Measurements from ENCODE around the gene SYNGR1.

The SYNGR1 gene

GRCh38 chr22:39428597-39429071, 78.8 kb downstream of the SYNGR1 start:
- no peak for DNase-seq (ENCODE audit: low read depth in 3 of 3, low spot score in 1 of 3)

- DNase-seq (ENCODE audit: low read depth in 3 of 3, low spot score in 1 of 3), result no peak
Measured at GRCh38 chr22:39429186-39429585, 79.4 kb downstream of the SYNGR1 start.

DNA sequence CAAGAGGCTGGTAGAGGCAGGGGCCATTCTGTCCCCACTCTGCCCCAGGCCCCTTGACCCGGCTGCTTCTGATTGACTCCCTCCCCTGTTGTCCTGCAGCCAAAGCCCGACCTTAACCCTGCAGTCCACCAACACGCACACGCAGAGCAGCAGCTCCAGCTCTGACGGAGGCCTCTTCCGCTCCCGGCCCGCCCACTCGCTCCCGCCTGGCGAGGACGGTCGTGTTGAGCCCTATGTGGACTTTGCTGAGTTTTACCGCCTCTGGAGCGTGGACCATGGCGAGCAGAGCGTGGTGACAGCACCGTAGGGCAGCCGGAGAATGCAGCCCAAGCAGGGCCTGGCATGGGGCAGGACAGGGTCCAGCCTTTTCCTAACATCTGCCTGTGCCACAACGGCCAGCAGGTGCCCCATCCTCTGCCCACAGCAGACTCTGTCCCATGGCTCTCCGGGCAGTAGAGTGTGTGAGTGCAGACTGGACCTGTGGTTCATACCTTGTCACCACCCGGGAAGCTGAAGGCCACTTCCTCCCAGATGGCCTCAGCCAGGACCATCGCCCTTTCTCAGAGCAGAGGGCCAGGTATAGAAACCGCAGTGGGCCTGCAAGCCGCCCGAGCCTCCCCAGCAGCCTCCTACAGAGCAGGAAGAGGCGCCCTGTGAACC, 80.3 kb downstream of the SYNGR1 start:
- no peak for DNase-seq (ENCODE audit: low read depth in 3 of 3, low spot score in 1 of 3)

DNA sequence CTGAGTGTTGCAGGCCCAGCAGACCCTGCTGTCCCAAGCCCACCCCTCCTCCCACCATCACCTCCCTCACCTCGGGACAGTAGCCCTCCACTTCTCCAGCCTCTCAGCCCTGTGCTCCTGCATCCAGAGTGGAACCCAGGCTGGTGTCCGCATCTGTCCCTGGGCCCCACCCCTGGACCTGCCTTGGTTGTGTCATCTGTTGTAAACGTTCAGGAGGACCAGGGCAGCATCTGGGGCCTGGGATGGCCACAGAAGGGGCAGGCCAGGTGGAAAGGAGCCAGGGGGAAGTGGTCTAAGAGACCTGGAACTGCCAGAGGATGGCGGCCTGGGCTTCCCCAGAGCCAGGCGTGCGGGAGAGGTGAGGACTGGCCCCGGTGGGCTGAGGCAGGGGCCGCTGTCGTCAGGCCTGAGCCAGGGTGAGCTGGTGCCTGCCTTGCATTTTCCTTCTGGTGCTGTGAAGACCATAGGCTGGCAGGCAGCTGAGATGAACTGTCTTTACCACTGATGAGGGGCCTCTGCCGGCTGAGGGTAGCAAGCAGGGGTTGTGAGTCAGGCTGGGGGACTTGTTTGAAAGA, 80.9 kb downstream of the SYNGR1 start:
- DNase-seq (ENCODE audit: low read depth in 3 of 3, low spot score in 1 of 3), result no peak

GRCh38 chr22:39431216-39431801, 81.5 kb downstream of the SYNGR1 start:
- DNase-seq (ENCODE audit: low read depth in 3 of 3, low spot score in 1 of 3), result no peak

DNA sequence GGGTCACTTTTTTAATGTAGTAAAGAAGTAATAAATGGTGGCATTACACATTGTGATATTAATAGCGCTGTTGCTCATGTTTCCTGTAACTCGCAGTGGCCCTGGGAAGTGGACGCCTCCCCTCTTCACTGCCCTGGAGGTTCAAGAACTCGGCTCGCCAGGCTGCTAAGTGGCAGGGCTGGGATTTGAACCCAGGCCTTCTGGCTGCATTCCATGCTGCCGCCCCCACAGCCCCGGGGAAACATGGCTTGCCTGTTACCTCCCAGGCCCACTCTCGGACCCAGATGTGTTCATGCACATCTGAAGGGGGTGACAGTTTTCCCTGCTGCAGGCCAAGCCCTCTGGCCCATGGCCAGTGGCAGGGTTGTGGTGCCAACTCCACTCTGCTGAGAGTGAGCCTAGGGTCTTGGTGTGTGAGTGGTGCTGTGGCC, 82.0 kb downstream of the SYNGR1 start:
- DNase-seq (ENCODE audit: low read depth in 3 of 3, low spot score in 1 of 3), result no peak

- DNase-seq (ENCODE audit: low read depth in 3 of 3, low spot score in 1 of 3), result no peak
Measured at GRCh38 chr22:39432361-39432811, 82.6 kb downstream of the SYNGR1 start.

GRCh38 chr22:39433476-39434242, 83.9 kb downstream of the SYNGR1 start:
- DNase-seq (ENCODE audit: low read depth in 3 of 3, low spot score in 1 of 3), result no peak

DNA sequence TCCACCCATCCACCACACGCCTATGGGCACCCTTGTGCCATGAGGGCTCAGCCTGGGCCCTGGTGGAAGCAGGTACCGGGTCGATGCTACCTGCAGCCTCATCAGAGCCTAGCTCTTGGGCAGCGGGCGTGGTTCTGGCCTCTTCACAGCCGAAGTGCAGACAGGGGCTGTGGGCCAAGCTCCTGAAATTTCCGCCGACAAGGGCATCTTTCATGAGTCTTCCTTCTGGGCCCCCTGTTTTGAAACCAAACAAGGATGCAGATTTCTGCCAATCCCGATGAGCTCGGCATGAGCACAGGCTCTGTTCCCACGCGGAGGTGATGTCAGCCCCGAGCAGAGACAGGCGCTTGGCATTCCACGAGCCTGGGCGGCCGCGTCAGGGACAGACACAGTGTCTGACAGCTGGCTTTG, 84.5 kb downstream of the SYNGR1 start:
- no peak for DNase-seq (ENCODE audit: low read depth in 3 of 3, low spot score in 1 of 3)

DNA sequence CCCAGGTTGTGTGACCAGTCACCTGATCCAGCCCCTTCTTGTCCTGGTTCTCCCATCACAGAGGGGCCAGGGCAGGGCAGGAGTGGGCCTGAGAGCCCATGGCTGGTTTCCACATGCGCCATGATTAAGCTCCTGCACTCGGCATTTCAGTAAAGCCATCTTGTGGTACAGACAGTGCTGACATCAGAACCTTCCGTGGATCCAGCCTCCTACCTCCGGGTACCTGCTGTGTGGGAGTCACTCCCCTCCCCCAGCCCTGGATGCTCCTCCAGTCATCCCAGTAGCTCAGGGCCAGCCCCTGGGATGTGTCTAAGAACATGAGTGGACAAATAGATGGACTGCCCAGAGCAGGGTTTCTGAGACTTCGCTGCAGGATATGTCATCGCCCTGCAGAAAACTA, 84.9 kb downstream of the SYNGR1 start:
- no peak for DNase-seq (ENCODE audit: low read depth in 3 of 3, low spot score in 1 of 3)
